Central memory CD8-positive, alpha-beta T cell (primary cell): ENCODE data around the gene TNS1.
A peak's percentile ranks its signal among the peaks of the same experiment; 100 is the strongest.
"Not testable (repeated sequence)": the region's sequence is repeated elsewhere in the genome, so short reads cannot be mapped to it uniquely, and the experiment has no call there.

Experiments
- ATAC-seq: fragments of 150-1000 bp; cut with Tn5 transposase; replicated peaks from 2 replicates; pipeline ENCODE4 v1.10.0; 2022; ENCODE audit warnings: mild to moderate bottlenecking, moderate FRiP score, moderate number of reproducible peaks; ENCODE audit not compliant: poor library complexity, severe bottlenecking; ENCODE audit errors: extremely low read depth
- DNase-seq, 2 donors: peaks; one replicate each; pipeline ENCODE4 v3.0.0; 2021; ENCODE audit warnings: low spot score in 2 of 2
- H3K27ac Mint-ChIP-seq: one replicate; pipeline ENCODE4 v1.8.0; 2022; ENCODE audit warnings: low read depth, mild to moderate bottlenecking, moderate library complexity, mixed read lengths
- H3K27me3 Mint-ChIP-seq: one replicate; pipeline ENCODE4 v1.8.0; 2022; ENCODE audit warnings: mixed read lengths
- H3K36me3 Mint-ChIP-seq: one replicate; pipeline ENCODE4 v1.8.0; 2022; ENCODE audit warnings: mild to moderate bottlenecking, moderate library complexity, mixed read lengths; ENCODE audit not compliant: insufficient read depth
- H3K4me1 Mint-ChIP-seq: one replicate; pipeline ENCODE4 v1.8.0; 2022; ENCODE audit warnings: mixed read lengths
- H3K4me3 Mint-ChIP-seq: one replicate; pipeline ENCODE4 v1.8.0; 2022; ENCODE audit warnings: mild to moderate bottlenecking, moderate library complexity, mixed read lengths
- H3K9me3 Mint-ChIP-seq: one replicate; pipeline ENCODE4 v1.8.0; 2022; ENCODE audit warnings: mixed read lengths

The TNS1 gene

GRCh38 chr2:218002845-218003180, at the start of gene TNS1:
TSS of gene TNS1 (minus strand) at chr2:218002995. CDS start at chr2:218002872, 123 bp downstream.
- H3K27me3 Mint-ChIP-seq = peaks cover 83% of the 10 kb centered on the region
- no peak within 1 kb of the TSS for H3K27ac Mint-ChIP-seq
- no peaks in the 10 kb centered on the region for H3K4me1 Mint-ChIP-seq
- no peak for ATAC-seq
- no peak within 1 kb of the TSS for H3K4me3 Mint-ChIP-seq
- H3K36me3 Mint-ChIP-seq = no peaks in the 10 kb centered on the region
- no peaks in the 10 kb centered on the region for H3K9me3 Mint-ChIP-seq
- no peak for DNase-seq

DNA sequence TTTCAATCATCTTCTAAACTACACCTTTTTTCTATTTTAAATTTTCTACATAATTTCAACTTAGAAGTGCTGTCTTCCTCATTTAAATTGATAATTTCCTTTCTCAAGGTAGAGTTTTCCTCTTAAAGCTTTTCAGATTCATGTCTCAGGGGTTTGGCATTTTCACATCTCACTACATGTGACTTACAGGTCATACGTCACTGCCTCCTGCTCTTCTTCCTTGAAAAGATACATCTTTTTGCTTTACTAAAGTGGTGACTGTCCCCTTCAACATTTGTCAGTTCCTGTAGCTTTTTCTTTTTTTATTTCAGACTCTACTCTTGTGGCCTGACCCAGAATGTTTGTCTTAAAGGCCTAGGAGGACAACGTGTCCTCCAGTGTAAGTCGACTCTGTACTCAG, 49.1 kb upstream of the TNS1 start:
- H3K9me3 Mint-ChIP-seq = peaks cover 9% of the 10 kb centered on the region
- H3K27me3 Mint-ChIP-seq = peaks cover 52% of the 10 kb centered on the region
- no peak overlapping the region for H3K4me3 Mint-ChIP-seq
- H3K4me1 Mint-ChIP-seq = no peaks in the 10 kb centered on the region
- H3K36me3 Mint-ChIP-seq = no peaks in the 10 kb centered on the region
- ATAC-seq (no peak), DNase-seq (no peak)
- no peak overlapping the region for H3K27ac Mint-ChIP-seq

DNA sequence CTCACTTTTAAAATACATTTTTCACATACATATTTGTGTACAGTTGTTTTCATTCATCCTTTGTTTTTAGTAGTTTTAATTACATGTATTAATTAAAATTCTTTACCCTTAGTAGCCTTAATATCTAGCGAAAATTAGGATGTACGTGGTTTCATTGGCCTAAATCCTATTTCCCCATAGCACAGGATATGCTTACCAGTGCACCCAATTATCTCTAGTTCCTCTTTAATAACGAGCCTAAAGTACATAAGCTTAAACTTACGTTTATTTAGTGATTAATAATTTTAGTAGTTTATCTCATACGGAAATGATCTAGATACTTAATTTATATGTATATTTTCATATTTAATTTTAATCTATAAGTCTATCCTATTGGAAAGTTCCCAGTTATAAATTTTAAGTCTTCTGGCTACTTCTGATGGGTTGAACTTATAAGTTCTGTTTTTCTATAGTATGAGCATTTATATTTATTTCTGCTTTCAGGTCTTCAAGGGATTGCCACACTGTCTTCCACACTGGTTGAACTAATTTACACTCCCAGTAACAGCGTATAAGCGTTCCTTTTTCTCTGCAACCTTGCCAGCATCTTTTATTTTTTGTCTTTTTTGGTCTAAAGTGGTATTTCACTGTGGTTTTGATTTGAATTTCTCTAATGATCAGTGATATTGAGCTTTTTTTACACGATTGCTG, 44.9 kb upstream of the TNS1 start:
- H3K4me3 Mint-ChIP-seq = no peak overlapping the region
- no peaks in the 10 kb centered on the region for H3K36me3 Mint-ChIP-seq
- no peak for ATAC-seq
- H3K27ac Mint-ChIP-seq = peak overlapping the region; percentile 57
- peaks cover 9% of the 10 kb centered on the region for H3K9me3 Mint-ChIP-seq
- no peak for DNase-seq
- peaks cover 33% of the 10 kb centered on the region for H3K27me3 Mint-ChIP-seq
- no peaks in the 10 kb centered on the region for H3K4me1 Mint-ChIP-seq

GRCh38 chr2:218046238-218046637, 43.4 kb upstream of the TNS1 start:
- DNase-seq (no peak), ATAC-seq (no peak)
- H3K27ac Mint-ChIP-seq = no peak overlapping the region
- H3K9me3 Mint-ChIP-seq = peaks cover 9% of the 10 kb centered on the region
- no peaks in the 10 kb centered on the region for H3K36me3 Mint-ChIP-seq
- H3K4me3 Mint-ChIP-seq = no peak overlapping the region
- H3K27me3 Mint-ChIP-seq = peaks cover 36% of the 10 kb centered on the region
- H3K4me1 Mint-ChIP-seq = no peaks in the 10 kb centered on the region

DNA sequence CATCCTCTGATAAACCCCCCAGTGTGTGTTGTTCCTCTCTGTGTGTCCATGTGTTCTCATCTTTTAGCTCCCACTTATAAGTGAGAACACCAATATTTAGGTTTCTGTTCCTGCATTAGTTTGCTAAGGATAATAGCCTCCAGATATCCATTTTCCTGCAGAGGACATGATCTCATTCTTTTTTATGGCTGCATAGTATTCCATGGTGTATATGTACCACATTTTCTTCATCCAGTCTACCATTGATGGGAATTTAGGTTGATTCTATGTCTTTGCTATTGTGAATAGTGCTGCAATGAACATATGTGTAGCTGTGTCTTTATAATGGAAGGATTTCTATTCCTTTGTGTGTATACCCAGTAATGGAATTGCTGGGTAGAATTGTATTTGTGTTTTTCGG, 41.8 kb upstream of the TNS1 start:
- not testable (repeated sequence) for H3K9me3 Mint-ChIP-seq, ATAC-seq, H3K4me3 Mint-ChIP-seq, H3K27ac Mint-ChIP-seq, DNase-seq, H3K36me3 Mint-ChIP-seq, H3K4me1 Mint-ChIP-seq
- H3K27me3 Mint-ChIP-seq = peaks cover 39% of the 10 kb centered on the region

DNA sequence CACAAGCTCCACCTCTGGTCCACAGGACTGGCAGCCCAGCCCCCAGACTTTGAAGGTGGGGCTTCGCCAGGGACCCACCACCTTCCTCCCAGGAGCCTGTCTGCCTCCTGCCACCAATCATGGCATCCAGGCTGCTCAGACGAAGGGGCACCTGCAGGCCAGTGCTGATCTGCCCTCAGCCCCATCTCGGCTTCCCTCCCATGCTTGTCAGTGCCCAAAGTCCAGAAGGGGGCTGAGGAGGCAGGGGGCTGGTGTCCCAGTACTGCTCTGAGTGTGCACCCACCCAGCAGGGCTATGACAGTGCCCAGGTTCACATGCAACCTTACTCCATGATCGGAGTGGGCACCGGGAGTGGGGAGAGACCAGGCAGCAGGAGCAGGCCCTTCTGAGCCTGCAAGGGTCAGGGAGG, 40.9 kb upstream of the TNS1 start:
- no peaks in the 10 kb centered on the region for H3K4me1 Mint-ChIP-seq
- peaks cover 40% of the 10 kb centered on the region for H3K27me3 Mint-ChIP-seq
- H3K36me3 Mint-ChIP-seq = no peaks in the 10 kb centered on the region
- ATAC-seq (no peak), DNase-seq (no peak)
- H3K9me3 Mint-ChIP-seq = no peaks in the 10 kb centered on the region
- H3K4me3 Mint-ChIP-seq = no peak overlapping the region
- H3K27ac Mint-ChIP-seq = no peak overlapping the region

- DNase-seq (no peak), ATAC-seq (no peak)
- H3K4me1 Mint-ChIP-seq = no peaks in the 10 kb centered on the region
- no peak overlapping the region for H3K27ac Mint-ChIP-seq
- H3K27me3 Mint-ChIP-seq = peaks cover 39% of the 10 kb centered on the region
- H3K9me3 Mint-ChIP-seq = no peaks in the 10 kb centered on the region
- no peak overlapping the region for H3K4me3 Mint-ChIP-seq
- no peaks in the 10 kb centered on the region for H3K36me3 Mint-ChIP-seq
Observed at GRCh38 chr2:218043100-218043499, 40.3 kb upstream of the TNS1 start.

GRCh38 chr2:218041302-218042168, 38.7 kb upstream of the TNS1 start:
- Mint-ChIP-seq H3K27ac (no peak overlapping the region), H3K4me3 (no peak overlapping the region), H3K9me3 (no peaks in the 10 kb centered on the region), H3K27me3 (peaks cover 33% of the 10 kb centered on the region), H3K36me3 (no peaks in the 10 kb centered on the region), H3K4me1 (no peaks in the 10 kb centered on the region)
- DNase-seq (no peak), ATAC-seq (no peak)

GRCh38 chr2:218040883-218041282, 38.1 kb upstream of the TNS1 start:
- DNase-seq (no peak), ATAC-seq (no peak)
- no peaks in the 10 kb centered on the region for H3K36me3 Mint-ChIP-seq
- no peaks in the 10 kb centered on the region for H3K9me3 Mint-ChIP-seq
- H3K27me3 Mint-ChIP-seq = peaks cover 33% of the 10 kb centered on the region
- H3K4me3 Mint-ChIP-seq = no peak overlapping the region
- H3K4me1 Mint-ChIP-seq = no peaks in the 10 kb centered on the region
- no peak overlapping the region for H3K27ac Mint-ChIP-seq

DNA sequence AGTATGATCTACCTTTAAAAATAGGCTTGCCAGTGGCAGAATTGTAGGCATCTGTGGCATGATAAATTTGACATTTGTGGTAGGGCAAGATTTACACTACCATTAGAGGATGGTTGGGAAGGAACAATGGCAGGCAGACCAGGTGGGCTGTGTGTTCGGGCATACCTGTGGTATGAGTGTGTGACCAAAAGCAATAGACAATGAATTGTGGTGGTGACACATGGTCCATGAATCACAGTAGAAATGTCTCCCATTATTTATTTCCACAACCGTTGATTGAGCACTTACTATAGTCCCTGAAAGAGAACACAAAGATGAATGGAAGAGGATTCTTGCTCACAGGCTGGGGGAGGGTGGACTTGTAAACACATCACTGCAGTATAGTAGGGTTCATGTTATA, 36.4 kb upstream of the TNS1 start:
- peaks cover 33% of the 10 kb centered on the region for H3K27me3 Mint-ChIP-seq
- ATAC-seq (no peak), DNase-seq (no peak)
- no peaks in the 10 kb centered on the region for H3K36me3 Mint-ChIP-seq
- H3K4me3 Mint-ChIP-seq = no peak overlapping the region
- H3K4me1 Mint-ChIP-seq = no peaks in the 10 kb centered on the region
- no peak overlapping the region for H3K27ac Mint-ChIP-seq
- no peaks in the 10 kb centered on the region for H3K9me3 Mint-ChIP-seq

DNA sequence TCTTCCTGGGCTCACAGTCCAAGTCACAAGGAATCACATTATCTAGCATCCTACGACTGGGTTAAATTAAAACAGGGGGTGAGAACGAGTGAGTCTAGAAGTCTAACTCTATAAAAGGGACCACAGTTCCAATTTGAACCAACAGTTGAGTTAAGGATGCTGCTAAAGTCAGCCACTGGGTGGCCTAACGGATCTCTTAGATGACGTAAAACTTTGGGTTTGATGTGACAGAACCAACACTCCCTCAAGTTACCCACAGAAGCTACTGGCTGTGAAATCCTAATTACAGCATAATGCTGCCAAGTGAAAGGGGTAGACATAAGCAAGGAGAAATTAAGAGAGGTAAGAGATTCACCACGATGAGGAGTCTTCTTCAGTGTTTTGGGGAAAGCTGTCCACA, 33.6 kb upstream of the TNS1 start:
- H3K4me1 Mint-ChIP-seq = no peaks in the 10 kb centered on the region
- H3K27ac Mint-ChIP-seq = no peak overlapping the region
- peaks cover 32% of the 10 kb centered on the region for H3K27me3 Mint-ChIP-seq
- no peaks in the 10 kb centered on the region for H3K9me3 Mint-ChIP-seq
- ATAC-seq (no peak), DNase-seq (no peak)
- no peak overlapping the region for H3K4me3 Mint-ChIP-seq
- peaks cover 2% of the 10 kb centered on the region for H3K36me3 Mint-ChIP-seq

DNA sequence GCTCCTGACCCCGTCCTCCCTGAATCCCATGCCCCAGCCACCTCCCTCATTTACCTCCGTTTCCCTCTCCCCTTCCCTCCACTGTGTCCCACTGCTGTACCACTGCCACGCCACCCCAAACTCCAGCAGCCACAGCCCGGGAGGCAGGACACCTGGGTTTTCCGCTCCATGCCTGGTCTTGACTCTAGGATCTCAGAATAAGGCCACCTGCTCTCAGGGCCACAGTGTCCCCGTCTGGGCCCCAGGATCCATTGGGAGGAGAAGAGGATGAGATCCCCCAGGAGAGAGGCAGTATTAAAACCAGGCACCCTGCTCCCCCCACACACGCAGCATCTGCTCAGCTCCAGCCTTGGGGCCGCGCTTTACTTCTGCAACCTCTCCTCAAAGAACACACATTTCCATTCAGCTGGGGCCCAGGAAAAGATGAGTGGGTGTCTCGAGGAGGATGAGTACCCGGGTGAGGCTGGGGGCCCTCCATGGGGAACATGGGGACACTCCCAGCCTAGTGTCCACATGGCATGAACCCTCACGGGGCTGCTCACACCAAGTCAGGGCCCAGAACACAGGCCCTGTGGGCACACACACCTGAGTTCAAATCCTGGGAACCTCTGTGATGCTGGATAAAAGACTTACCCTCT, 32.8 kb upstream of the TNS1 start:
- no peaks in the 10 kb centered on the region for H3K4me1 Mint-ChIP-seq
- H3K36me3 Mint-ChIP-seq = peaks cover 2% of the 10 kb centered on the region
- no peaks in the 10 kb centered on the region for H3K9me3 Mint-ChIP-seq
- H3K27ac Mint-ChIP-seq = no peak overlapping the region
- no peak for ATAC-seq
- H3K27me3 Mint-ChIP-seq = peaks cover 24% of the 10 kb centered on the region
- no peak overlapping the region for H3K4me3 Mint-ChIP-seq
- DNase-seq = peak in 1 of 2 donors; percentile 5
